CD4-positive, alpha-beta T cell treated with Interleukin-15 for 4 hours (primary cell): ENCODE data around the gene RNF187.

ENCODE experiments used
- DNase-seq: peaks from one replicate; pipeline ENCODE4 v3.0.0-alpha.2; 2020; ENCODE audit warnings: low spot score

RNF187 gene

DNA sequence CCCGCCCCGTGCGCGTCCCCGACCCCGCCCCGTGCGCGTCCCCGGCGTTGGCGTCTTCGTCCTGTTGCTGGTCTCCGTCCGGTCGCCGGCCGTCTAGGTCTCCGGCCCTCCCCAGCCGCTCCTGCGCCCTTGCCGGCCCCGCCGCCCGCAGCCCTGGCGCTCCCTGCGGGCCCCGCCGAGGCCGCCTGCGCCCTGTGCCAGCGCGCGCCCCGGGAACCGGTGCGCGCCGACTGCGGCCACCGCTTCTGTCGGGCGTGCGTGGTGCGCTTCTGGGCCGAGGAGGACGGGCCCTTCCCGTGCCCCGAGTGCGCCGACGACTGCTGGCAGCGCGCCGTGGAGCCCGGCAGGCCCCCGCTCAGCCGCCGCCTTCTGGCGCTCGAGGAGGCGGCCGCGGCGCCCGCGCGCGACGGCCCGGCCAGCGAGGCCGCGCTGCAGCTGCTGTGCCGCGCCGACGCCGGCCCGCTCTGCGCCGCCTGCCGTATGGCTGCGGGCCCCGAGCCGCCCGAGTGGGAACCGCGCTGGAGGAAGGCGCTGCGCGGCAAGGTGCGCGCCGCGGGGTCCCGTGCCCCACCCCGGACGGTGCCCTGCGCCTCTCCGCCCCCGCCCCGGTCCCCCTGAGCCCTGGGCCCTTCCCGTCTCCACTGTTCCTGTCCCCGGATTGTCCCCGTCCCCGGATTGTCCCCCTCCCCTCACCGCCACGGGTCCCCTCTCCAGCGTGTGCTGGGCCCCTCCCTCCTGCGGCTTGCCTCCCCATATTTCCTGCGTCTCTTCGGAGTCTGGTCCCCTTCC lies at the start of gene RNF187:
RNF187 (plus strand) TSS at position 47 of the 789 bp plus-strand sequence.
- peak; percentile 80 for DNase-seq

DNA sequence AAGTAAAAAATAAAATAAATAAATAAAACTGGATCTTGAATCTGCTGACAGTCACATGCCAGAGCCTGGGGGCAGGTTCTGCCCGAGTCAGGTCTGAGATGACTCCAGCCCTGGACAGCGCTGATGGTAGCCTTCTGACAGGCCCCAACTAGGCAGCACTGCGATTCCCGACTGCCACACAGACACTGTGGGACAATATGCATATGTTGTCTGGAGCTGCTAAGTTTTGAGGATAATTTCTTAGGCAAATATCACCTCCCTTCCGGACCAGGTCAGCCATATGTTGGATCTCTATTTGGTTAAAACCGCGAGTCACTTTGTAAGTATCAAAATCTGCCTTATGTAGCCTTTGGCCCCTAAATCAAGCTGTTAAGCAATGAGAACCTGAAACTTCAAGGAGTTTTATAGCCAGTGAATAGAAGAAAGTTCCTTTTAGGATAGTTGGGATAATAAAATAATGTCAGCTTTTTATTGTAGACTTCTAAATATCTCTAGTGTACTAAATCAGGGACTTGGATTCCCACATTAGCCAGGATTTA lies 49.7 kb upstream of the RNF187 start:
- DNase-seq = no peak

DNA sequence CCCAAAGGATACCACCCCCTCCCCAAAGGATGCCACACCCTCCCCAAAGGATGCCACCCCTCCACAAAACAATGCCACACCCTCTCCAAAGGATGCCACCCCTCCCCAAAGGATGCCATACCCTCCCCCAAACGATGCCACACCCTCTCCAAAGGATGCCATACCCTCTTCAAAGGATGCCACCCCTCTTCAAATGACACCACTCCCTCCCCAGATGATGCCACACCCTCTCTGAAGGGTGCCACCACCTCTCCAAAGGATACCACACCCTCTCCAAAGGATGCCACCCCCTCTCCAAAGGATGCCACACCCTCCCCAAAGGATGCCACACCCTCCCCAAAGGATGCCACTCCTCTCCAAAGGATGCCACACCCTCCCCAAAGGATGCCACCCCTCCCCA lies 48.9 kb upstream of the RNF187 start:
- DNase-seq = no peak

DNA sequence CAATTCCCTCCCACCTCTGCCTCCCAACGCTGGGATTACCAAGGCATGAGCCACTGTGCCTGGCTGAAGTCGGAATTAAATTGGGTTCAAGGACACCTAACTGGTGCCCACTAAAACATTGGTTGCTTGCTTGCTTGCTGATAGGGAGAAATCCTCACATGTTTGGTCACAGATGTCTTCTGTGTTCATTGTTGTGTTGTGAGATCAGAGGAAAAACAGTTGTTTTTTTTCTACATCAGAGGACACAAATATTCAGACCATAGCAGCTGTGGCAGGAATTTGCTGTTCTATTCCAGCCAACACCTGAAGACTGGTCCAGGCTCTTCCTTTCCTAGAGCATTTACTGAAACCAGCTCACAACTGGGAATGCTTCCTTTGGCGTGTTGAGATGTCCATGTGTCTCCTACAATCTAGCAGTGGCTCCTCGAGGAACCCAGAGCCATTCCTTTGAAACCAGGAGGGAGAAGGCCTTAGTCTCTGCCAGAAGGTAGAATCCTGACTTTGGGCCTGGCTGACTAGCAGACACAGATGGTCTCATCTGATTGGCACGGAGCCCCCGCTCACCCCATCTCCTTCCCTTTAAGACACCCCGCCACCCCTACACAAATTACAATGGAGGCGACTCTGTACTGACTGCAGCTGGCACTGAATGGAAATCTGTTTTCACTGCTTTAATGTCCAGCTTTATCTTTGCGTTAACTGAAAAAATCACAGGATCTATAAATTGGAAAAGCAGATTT lies 46.3 kb upstream of the RNF187 start:
- no peak for DNase-seq

DNA sequence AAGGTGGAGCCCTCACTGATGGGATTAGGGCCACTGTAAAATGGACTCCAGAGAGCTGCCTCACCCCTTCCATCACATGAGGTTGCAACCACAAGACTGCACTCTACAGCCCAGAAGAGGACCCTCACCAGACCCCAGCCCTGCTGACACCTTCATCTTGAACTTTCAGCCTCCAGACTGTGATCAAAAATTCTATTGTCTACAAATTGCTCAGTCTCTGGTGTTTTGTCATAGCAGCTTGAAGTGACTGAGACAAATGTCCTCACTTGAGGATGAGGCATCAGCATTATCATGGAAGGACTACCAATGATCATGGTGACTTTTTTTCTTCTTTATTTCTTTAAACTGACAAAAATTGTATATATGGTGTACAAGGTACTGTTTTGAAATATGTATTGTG lies 43.8 kb upstream of the RNF187 start:
- no peak for DNase-seq

DNA sequence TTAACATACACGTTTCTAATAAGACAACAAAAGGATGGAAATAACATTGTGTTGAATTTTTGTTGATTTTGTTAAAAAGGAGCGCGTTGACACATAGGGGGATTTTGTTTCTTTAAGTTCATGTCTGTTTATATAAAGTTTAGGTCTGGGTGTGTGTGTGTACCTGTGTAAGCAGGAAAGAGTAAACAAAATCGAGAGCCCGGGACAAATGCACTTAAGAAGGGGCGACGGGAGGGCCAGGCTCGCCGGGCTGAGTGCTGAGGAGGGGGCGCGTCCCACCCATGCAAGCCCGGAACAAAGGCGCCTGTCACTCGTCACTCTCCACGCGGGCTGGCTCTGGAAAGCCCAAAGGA lies 41.7 kb upstream of the RNF187 start:
- no peak for DNase-seq

DNA sequence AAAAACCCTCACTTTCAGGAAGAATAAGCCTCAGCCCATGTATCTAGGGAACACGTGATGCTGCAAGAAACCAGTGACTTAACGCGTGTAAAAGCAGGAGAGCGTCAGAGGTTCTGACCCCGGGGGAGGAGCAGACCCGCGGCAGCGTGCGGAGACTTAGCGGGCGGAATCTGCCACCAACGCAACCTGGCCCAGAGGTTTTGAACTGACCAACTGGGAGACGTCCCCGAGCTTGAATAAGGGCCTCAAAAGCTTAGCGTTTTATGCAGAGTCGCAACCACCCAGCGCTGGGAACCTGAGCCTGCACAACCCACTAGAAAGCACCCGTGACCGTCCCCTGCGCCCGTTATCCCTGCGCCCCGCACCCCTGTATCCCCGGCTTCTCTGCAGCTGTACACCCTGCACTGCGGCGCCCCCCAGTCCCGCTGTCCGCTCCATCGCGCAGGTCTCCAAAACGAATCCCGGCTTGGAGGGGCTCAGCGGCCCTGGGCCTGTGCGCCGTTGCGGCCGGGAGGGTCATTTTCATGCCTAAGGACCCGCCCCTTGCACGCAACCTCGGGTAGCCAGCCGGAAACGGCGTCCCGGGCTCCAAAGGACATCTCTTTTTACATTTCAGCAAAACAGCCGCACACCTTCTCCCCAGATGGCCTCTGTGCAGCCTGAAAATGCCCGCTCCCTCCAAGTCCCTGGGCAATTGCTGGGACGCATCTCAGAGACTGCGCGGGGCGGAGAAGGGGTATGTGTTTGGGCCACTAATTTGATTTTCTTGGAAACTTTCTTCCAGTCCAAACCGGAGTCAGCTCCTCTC lies 41.1 kb upstream of the RNF187 start:
- DNase-seq = peak; percentile 22

DNA sequence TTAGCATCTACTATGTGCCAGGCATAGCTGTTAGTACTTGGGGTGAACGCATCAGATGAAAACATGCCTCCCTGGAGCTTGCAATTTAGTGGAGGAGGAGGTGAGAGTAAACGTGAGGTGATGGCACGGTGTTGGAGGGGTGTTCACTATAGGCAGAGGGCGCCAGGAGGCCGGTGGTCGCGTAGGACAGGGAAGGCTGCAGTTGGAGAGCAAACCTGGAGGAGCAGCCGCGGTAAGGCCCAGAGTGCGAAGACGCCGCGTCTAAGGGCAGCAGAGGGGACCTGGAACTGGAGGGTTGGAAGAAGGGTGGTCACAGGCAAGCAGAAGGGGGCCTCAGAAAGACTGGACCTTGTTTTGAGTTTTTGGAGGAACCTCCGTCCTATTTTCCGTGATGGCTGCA lies 40.3 kb upstream of the RNF187 start:
- no peak for DNase-seq

DNA sequence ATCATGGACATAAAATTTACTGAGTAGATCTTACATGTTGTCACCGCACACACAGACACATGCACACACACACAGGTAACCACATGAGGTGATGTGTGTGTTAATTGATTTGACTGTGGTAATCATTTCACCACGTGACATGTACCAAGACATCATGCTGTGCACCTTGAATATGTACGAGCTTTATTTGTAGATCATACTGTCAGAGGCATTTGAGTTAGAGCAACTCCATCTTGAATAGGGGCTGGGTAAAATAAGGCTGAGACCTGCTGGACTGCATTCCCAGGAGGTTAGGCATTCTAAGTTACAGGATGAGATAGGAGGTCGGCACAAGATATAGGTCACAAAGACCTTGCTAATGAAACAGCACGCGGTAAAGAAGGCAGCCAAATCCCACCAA lies 38.8 kb upstream of the RNF187 start:
- no peak for DNase-seq

DNA sequence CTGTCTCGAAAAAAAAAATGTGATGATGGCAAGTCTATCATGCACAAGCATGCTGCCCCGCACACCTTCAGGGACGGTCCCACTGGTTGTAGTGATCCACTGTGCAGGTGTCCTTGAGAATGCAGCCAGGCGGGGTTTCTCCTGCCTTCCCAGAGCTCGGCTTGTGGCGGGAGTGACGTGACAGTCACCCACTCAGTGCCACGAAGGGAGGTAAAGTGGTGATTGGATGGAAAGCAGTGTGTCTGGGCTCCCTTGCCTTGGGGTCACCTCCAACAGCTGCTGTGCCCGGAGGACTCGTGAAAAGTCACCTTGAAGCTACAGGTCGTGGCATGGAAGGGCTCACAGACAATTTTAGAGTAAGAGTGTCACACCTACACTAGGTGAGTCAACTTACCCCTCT lies 37.0 kb upstream of the RNF187 start:
- no peak for DNase-seq

DNA sequence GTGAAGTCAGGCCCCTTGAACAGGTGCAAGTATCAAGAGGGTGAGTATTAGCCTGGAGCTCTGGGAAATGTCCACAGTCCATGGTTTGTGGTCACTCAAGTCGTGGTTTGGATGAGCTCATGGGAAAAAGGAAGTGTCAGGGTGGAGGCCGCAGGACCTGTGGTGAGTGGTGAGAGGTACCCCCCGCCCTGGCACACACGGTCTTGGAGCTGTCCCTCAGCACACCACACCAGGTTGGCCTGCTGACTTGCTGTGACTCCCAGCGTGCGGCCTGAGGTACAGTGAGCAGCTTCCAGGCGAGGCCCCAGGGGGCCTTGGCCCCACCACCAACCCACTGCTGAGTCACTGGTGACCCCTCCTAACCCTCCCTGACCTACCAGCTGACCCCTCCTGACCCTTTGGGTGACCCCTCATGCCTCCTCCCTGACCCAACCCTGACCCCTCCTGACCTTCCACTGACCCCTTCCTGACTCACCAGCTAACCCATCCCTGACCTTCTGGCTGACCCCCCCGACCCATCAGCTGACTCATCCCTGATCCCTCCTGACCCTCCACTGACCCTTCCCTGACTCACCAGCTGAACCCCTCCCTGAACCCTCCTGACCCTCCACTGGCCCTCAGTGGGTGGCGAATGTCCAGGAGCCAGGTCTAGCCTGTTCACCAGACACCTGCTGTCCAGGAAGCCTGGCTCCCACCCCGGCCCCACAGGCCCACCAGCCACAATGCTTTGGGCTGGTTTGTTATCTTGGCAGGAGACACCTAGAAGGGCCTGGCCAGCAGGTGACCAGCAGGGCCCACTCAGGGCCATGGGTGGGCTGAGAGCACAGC lies 34.8 kb upstream of the RNF187 start:
- no peak for DNase-seq

DNA sequence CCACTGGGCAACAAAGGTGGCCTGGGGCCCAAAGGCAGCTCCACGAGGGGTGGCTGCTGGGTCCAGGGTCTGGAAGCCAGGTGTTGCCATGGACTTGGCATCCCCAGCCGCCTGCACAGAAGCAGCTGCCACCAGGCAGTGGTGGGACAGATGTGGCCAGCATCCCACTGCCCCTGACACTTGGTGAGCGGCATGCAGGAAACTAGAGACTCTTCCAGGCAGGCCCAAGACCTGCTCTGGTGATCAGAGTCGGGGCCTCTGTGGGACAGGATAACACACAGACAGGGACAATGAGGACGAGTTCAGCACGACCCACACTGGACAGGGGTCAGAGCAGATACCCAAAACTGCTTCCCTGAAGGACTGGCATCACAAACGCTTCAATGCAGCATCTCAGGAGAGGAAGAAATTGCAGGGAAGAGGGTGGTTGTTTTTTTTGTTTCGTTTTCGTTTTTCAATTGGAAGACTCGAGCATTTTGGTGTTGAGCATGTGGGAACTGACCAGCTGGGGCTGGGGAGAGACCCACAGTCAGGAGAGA lies 34.1 kb upstream of the RNF187 start:
- no peak for DNase-seq

DNA sequence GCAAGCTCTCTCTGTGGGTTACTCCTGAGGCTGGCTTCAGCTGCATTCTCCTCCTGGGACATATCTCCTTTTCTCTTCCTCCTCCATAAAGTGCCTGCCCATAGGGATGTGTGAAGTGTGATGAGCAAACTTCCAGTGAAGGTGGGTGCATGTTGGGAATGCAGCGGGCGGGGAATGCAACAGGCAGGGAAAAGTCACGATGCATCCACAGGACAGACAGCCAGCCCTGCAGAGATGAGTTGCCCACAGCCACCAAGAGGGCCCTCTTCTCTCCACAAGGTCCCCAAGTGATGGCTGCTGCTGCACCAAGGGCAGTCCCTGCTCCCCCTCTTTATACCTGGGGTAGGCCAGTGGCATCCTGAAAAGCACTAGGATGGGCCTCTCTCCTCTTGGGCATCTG lies 33.6 kb upstream of the RNF187 start:
- no peak for DNase-seq

DNA sequence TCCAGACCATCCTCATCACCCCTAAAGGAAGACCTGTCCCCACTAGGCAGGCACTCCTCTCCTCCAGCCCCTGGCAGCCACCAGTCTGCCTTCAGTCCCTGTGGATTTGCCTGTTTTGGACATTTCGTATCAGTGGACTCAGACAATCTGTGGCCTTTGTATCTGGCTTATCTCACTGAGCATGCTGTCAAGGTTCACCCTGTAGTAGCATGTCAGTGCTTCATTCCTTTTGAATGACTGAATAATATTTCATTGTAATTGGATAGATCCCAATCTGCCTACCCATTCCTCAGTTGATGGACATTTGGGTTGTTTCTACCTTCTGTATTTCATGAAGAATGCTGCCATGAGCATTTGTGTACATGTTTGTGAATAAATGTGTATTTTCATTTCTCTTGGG lies 32.9 kb upstream of the RNF187 start:
- no peak for DNase-seq

DNA sequence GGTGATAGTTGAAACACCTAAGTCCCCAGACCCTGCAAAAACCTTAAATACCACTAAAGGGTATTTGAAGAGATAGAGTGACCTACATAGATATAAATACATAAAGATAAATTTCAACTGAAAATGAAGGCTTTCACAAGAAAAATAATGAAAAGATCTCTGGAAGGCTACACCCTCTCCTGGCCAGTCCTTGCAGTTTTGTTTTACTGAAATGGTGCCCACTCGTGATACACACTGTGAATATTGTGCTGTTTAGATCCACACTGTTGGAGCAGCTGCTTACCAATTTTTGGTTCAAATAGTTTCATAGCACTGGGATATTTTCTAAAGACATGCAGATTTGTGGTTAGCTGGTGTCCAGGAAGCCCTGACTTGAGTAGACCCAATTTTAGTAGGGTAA lies 31.5 kb upstream of the RNF187 start:
- no peak for DNase-seq

DNA sequence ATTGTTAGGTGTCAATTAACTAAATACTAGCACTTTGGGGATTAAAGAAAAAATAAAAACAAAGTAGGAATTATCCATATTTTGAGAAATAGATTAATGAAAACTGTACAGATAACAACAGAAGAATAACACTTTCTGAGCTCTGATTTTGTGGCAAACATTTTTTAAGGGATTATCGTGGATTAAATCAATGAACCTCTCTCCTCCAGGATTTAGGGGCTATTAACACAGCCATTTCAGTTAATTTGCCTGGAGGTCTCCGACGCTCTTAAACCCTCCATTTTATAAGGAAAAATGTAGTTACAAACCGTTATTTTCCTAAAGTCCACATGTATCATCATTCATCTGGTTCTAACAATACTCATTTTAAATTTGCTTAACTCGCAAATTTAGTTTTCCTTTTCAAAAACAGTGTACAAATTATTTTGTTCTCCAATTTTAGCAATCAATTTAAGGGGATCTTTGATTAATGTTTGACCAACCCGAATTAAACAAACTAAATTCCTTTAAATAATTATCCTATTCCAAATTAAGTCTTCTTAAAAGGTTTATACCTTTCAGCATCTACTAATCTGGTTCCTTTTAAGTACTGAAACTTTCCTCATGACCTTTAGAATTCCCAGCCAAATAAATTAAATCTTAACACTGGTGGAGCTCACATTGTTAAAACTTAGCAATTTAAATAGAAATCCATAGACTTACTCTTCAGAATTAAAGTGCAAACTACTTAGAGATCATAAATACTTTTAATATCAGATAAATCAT lies 30.7 kb upstream of the RNF187 start:
- no peak for DNase-seq

DNA sequence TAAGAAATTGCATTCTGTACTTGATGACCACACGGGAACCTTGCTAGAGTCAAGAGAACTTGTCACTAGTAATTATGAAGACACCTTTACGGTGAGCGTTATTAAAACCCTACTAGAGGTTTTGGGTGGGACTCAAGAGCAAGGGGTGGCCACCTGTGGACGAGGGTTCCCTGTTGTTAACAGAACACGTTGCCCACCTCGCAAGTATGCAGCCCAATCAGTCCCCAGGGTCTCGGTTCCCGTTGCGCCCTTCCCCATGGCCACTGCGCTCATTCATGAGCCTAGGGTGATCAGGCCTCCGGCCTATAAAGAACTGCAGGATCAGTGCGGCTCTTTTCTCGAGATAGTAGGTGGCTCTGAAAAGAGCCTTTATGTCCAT lies 30.2 kb upstream of the RNF187 start:
- DNase-seq = no peak

DNA sequence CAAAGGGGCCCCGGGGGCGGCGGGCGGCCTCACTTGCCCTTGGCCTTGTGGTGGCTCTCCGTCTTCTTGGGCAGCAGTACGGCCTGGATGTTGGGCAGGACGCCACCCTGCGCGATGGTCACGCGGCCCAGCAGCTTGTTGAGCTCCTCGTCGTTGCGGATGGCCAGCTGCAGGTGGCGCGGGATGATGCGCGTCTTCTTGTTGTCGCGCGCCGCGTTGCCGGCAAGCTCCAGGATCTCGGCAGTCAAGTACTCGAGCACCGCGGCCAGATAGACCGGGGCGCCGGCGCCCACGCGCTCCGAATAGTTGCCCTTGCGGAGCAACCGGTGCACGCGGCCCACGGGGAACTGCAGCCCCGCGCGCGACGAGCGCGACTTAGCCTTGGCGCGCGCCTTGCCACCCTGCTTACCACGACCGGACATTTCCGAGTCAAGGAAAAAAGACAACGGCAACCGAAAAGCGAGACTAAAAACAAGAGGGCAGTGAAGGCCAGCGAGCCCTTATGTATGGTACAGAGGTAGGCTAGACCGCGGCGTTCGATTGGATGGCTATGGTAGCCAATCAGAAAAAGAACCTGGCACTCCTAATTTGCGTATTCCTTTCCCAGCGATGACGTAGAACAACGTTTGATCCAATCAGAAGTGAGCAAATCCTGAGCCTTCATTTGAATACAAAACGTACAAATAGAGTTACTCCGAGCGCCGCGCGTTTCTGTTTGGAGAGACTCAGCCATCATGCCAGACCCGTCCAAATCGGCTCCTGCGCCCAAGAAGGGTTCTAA lies 29.6 kb upstream of the RNF187 start:
- DNase-seq = peak; percentile 96

DNA sequence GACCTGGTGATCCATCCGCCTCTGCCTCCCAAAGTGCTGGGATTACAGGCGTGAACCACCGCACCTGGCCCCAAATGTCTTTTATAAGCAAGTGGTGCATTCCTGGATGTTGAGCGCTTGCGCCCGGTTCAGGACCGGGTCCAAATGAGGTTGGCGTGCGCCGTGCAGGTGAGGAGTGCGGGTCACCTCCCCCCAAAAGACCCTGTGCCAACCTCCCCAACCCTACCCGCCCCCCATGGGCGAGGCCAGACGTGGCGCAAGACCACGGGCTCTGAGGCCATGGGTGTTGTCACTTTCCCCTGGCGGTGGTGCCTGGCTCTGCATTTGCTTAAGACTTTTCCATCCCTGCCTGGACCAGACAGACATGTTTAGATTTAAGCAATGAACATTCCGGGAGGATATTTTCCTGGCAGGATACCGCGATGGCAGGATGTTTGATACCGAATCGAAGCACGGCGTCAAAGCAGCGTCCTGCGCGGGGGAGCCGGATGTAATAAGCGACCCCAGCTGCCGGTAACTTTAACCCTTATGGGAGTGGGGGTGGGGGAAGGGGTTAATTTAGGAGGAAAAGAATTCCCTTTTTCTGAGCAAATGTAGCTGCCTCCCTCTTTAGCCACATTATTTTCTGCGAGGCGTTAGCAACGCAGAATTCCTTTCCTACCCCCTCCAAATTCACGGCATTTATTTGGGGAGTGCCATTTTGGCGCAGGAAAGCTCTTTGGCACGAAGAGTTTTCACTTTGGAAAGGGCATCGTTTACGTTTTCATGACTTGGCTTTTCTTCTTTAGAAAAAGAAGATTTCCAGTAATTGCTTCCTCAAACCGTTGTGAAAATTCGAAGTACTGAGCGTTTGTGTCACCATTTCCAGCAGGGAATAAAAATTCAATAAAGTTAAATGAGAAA lies 27.8 kb upstream of the RNF187 start:
- peak; percentile 51 for DNase-seq
